Natural killer cell treated with Interleukin-12 subunit alpha and Interleukin-12 subunit beta and Interleukin-15 and Interleukin-18, amount 100 ng/mL, for 72 hours (primary cell): ENCODE results near the gene SMG9. TPM values are rescaled to one million over a fixed set of nuclear protein-coding genes. Genes with fewer than 3 reads are reported as not detected.
"Not testable (repeated sequence)": the region's sequence is repeated elsewhere in the genome, so short reads cannot be mapped to it uniquely, and the experiment has no call there.

Experiments used
- ATAC-seq, 2 donors: fragments of 150-1000 bp; cut with Tn5 transposase in 1 of 2; sonication (Bioruptor Pico), chemical (Tn5 transposase) in 1 of 2; 2 replicates each; pipeline ENCODE4 v1.10.0; 2021
- DNase-seq: peaks from one replicate; pipeline ENCODE4 v3.0.0; 2022; ENCODE audit warnings: low spot score
- H3K27ac Mint-ChIP-seq, 2 donors: 1 replicate in 1 of 2; 2 replicates in 1 of 2; pipeline ENCODE4 v1.8.0; 2022; ENCODE audit warnings: mixed read lengths in 2 of 2, mild to moderate bottlenecking in 1 of 2, moderate library complexity in 1 of 2
- H3K27me3 Mint-ChIP-seq, 2 donors: 1 replicate in 1 of 2; 2 replicates in 1 of 2; pipeline ENCODE4 v1.8.0; 2022; ENCODE audit warnings: mixed read lengths in 2 of 2
- H3K36me3 Mint-ChIP-seq: one replicate; pipeline ENCODE4 v1.8.0; 2022; ENCODE audit warnings: mixed read lengths
- H3K4me1 Mint-ChIP-seq, 2 donors: 1 replicate in 1 of 2; 2 replicates in 1 of 2; pipeline ENCODE4 v1.8.0; 2022; ENCODE audit warnings: low read depth in 2 of 2, mixed read lengths in 2 of 2, mild to moderate bottlenecking in 1 of 2
- H3K4me3 Mint-ChIP-seq: one replicate; pipeline ENCODE4 v1.8.0; 2022; ENCODE audit warnings: mixed read lengths
- H3K9me3 Mint-ChIP-seq: 2 replicates; pipeline ENCODE4 v1.8.0; 2022; ENCODE audit warnings: mixed read lengths
- total RNA-seq, 2 donors: library from RNA; stranded (reverse); gene quantifications; one replicate each; pipeline ENCODE4 v1.2.3, GENCODE V29; 2022

Gene SMG9
- total RNA-seq, 2 donors from 2014 or later: 89.4 to 103 TPM

DNA sequence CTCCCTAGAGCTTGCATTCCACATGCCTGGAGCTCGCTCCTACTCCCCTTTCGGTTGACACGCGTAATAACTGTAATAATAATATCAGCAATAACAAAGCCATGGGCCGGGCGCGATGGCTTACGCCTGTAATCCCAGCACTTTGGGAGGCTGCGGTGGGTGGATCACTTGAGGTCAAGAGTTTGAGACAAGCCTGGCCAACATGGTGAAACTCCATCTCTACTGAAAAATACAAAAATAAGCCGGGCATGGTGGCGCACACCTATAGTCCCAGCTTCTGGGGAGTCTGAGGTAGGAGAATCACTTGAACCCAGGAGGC lies 20.1 kb upstream of the SMG9 start:
- not testable (repeated sequence) for H3K9me3 Mint-ChIP-seq, H3K36me3 Mint-ChIP-seq, H3K27ac Mint-ChIP-seq, H3K4me3 Mint-ChIP-seq, ATAC-seq, DNase-seq
- peaks cover 34 to 37% of the 10 kb centered on the region in 2 donors for H3K4me1 Mint-ChIP-seq
- peaks cover 0 to 13% of the 10 kb centered on the region in 2 donors for H3K27me3 Mint-ChIP-seq

DNA sequence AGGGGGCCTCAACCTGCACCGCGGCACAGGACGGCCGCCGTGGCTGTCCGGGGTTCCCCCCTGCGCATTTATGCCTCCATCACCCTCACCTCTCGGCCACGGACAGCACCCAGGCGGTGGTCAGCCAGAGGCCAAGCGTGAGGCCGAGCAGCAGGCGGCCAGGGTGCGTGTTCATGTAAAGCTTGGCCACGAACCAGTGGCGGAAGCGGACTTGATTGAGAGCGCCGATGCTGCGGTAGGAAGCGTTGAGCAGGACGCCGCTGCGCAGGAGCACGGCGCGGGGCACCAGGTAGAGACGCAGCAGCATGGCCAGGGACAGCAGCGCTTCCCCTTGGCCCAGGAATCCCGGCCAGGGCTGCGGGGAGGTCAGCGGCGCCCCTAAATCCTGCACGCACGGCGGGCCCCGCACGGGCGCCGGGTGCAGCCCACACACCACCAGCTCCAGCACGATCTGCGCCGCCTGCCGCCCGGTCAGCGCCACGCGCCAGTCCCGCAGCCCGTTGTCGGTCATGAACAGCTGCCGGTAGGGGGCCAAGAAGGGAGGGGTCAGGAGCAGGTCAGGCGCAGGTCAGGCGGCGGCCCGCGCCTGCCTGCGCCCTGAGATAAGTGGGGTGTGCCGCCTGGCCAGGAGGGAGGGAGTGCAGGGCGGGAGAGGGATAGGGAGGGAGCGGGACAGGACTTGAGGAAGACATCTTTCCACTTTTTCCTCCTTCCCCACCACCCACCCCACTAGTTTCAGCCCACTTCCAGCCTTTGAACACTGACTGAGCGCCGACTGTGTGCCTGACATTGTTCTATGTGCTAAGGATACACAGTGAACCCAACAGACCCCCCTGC lies 19.6 kb upstream of the SMG9 start:
- no peak overlapping the region for H3K4me3 Mint-ChIP-seq
- ATAC-seq (no peak), DNase-seq (no peak)
- H3K27me3 Mint-ChIP-seq: peaks cover 0 to 10% of the 10 kb centered on the region in 2 donors
- peaks cover 6% of the 10 kb centered on the region for H3K36me3 Mint-ChIP-seq
- H3K4me1 Mint-ChIP-seq: peaks cover 29 to 33% of the 10 kb centered on the region in 2 donors
- no peak overlapping the region for H3K27ac Mint-ChIP-seq
- no peaks in the 10 kb centered on the region for H3K9me3 Mint-ChIP-seq

DNA sequence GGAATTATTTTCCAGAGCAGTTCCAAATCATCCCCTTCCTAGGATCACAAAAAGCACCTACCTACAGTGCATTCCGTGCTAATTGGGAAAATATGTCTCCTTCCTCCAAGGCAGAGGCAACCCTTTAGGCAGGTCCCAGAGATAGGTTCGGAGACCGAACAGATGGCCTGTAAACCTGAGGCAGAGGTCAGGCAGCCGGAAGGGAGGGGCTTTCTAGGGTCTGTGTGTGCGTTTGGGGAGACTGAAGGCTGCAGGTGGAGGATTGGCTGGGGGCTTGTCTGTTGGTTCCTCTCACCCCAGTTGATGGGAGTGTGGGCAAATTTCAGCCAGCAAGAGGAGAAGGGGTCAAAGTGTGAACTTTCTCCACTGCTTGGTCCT lies 19.0 kb upstream of the SMG9 start:
- DNase-seq: no peak
- Mint-ChIP-seq H3K27me3 (peaks cover 0 to 10% of the 10 kb centered on the region in 2 donors), H3K4me3 (no peak overlapping the region), H3K36me3 (peaks cover 9% of the 10 kb centered on the region), H3K9me3 (no peaks in the 10 kb centered on the region), H3K4me1 (peaks cover 29 to 32% of the 10 kb centered on the region in 2 donors), H3K27ac (no peak overlapping the region)
- no peak for ATAC-seq

DNA sequence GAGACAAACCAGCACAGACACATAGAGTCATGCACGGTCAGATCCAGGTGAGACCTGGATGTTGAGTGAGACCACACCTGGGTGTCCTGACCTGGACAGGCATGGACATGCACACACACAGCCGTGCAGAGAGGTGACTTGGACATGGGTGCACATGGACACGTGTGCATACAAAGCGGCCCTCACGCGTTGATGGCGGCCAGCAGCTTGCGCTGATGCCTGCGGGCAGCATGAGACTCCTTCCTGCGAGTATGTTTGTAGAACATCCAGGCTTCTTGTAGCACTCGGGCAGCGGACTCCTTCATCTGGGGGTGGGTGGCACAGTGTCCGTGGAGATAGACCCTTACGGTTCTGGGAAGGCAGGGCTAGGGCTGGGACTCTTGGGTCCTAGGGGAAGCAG lies 14.5 kb upstream of the SMG9 start:
- H3K4me1 Mint-ChIP-seq: peaks cover 38 to 50% of the 10 kb centered on the region in 2 donors
- no peaks in the 10 kb centered on the region for H3K9me3 Mint-ChIP-seq
- no peaks in the 10 kb centered on the region for H3K27me3 Mint-ChIP-seq
- H3K36me3 Mint-ChIP-seq: peaks cover 16% of the 10 kb centered on the region
- peak overlapping the region; percentile 69 to 99 for H3K27ac Mint-ChIP-seq
- H3K4me3 Mint-ChIP-seq: no peak overlapping the region
- ATAC-seq (no peak), DNase-seq (no peak)

DNA sequence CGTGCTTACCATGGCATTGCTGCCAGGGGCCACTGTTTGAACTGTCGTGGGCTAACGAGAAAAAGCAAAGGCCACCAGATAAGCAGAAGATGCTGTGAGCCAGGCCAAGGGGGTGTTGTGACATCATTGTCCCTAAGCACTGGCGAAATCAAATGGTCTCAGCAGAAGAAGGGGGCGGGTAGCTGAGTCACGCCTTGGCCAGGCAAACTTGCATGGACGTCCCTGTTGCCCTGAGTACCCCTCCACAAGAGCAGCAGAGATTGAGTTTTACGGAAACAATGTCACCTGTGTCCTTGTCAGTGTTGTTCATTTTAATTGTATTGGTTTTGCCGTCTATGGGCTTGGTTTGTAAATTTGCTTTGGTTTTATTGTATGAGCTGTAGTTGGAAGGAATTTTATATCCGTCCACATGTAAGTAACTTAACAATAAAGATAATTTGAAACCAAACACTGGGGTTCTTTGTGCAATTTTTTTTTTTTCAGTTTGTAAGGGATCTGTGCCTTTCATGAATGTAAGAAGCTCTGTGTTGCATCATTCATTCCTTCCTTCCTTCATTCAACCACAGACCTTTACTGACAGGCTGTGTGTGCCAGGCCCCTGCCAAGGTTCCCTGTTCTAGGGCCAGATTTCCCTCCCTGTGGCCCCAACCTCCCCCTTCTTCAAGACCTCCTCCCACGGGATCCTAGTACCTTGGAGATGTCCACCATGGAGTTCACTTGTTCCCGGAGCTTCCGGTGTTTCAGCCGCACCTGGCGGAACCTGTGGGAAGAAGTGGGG lies 13.7 kb upstream of the SMG9 start:
- Mint-ChIP-seq H3K27me3 (no peaks in the 10 kb centered on the region), H3K36me3 (peaks cover 16% of the 10 kb centered on the region), H3K4me1 (peaks cover 43 to 55% of the 10 kb centered on the region in 2 donors), H3K4me3 (no peak overlapping the region), H3K9me3 (no peaks in the 10 kb centered on the region), H3K27ac (peak overlapping the region; percentile 69 to 99)
- ATAC-seq: no peak
- DNase-seq: no peak

DNA sequence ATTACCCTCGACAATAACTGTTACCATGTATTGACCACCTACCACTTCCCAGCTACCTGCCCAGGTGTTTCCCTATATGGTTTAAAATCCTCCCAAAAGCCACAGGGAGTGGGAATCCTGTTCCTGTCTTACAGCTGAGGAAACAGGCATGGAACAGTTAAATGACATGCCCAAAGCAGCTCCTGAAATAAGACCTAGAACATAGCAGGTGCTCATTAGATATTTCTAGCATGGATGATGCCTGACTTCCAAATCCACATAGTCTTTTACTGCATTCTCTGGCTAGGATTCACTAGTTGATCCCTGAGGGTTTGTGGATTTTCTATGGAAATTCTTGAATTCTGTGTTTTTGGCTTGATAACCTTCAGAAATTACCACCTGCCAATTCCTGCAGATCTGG lies 13.1 kb upstream of the SMG9 start:
- no peak for DNase-seq
- Mint-ChIP-seq H3K9me3 (no peaks in the 10 kb centered on the region), H3K36me3 (peaks cover 16% of the 10 kb centered on the region), H3K27me3 (no peaks in the 10 kb centered on the region), H3K4me1 (peaks cover 49 to 62% of the 10 kb centered on the region in 2 donors), H3K4me3 (peak overlapping the region; percentile 6), H3K27ac (peak overlapping the region in 1 of 2 donors; percentile 99)
- no peak for ATAC-seq

DNA sequence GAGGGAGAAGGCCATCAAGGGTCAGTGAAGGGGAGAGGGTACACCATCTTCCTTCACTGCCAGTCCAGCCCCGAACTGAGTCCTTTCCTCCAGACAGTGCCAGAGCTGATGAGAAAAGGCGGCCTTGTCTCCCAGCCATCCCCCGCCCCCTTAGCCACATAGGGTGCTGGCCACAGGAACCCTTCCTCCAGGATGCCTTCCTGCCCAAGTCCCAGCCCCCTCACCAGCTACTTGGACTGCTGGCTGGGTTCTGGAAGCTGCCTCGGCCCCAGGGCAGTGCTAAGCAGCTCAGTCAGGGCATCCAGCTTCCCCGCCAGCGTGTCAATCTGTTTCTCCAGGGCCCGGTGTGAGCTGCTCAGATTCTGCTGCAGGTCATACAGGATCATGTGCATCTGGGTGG lies 12.6 kb upstream of the SMG9 start:
- ATAC-seq: no peak
- Mint-ChIP-seq H3K36me3 (peaks cover 16% of the 10 kb centered on the region), H3K4me1 (peaks cover 53 to 67% of the 10 kb centered on the region in 2 donors), H3K9me3 (no peaks in the 10 kb centered on the region), H3K4me3 (peak overlapping the region; percentile 90), H3K27me3 (no peaks in the 10 kb centered on the region), H3K27ac (peak overlapping the region; percentile 96 to 99)
- no peak for DNase-seq

DNA sequence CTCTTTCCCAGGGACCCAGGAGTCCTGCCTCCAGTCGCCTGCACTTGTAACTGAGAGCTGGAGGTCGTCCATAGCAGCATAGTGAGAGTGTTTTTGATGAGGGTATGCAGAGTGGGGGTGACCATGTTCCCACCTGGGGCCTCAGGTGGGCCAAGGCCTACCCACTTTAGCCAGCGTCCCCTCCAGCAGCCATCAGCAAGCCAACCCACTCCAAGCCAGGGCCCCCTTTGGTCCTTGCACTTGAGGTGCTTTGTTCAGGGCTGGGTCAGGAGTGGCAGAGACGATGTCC lies 11.9 kb upstream of the SMG9 start:
- peaks cover 56 to 73% of the 10 kb centered on the region in 2 donors for H3K4me1 Mint-ChIP-seq
- H3K27me3 Mint-ChIP-seq: no peaks in the 10 kb centered on the region
- DNase-seq (no peak), ATAC-seq (no peak)
- no peaks in the 10 kb centered on the region for H3K9me3 Mint-ChIP-seq
- peaks cover 16% of the 10 kb centered on the region for H3K36me3 Mint-ChIP-seq
- H3K27ac Mint-ChIP-seq: peak overlapping the region; percentile 96 to 99
- peak overlapping the region; percentile 90 for H3K4me3 Mint-ChIP-seq

DNA sequence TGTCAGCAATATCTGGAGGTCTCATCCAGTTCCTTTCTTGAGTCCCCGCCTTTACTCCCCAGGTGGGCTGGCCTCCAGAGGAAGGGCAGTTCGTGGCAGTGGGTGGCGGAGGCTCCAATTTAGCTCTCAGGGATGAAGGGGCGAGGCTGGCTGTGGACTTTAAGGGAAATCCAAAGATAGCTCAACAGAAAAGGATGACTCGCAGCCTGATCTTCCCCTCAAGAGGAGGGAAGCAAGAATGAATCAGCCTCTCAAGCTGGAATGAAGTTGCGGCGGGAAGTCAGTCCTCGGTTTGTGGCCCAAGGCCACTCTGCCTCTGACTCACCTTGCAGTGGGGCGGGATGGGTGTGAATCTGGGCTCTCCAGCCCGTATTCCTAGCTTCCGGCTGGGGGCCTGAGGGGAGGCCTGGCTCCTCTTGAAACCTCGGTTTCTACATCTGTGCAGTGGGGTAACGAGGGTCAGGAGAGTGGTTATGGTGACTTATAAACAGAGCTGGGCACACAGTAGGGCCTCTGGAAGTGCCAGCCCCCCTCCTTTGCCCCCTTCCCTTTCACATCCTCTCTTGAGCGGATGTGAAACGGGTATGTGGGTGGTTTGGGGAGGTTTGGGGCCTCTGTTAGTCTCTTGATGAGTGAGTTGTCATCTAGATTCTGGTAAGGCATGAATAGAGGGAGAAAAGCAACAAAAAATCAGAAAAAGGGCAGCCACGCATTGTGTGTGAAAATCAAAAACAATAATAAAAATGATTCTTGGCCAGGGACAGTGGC lies 10.5 kb upstream of the SMG9 start:
- Mint-ChIP-seq H3K27me3 (no peaks in the 10 kb centered on the region), H3K9me3 (no peaks in the 10 kb centered on the region)

DNA sequence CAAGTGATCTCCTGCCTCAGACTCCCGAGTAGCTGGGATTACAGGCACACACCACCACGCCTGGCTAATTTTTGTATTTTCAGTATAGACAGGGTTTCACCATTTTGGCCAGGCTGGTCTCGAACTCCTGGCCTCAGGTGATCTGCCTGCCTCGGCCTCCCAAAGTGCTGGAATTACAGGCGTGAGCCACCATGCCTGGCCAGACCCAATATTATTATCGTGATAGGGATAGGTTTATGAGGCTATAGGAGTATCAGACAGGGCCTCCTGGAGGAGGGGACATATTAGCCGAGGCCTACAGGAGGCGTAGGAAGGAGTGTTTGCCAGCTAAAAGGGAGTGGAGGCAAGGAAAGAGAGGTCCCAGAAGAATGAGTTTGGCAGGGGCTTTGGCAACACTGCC lies 9.9 kb upstream of the SMG9 start:
- Mint-ChIP-seq H3K36me3 (peaks cover 11% of the 10 kb centered on the region), H3K4me1 (peaks cover 53 to 69% of the 10 kb centered on the region in 2 donors), H3K27ac (peak overlapping the region; percentile 96 to 99), H3K4me3 (peak overlapping the region; percentile 90)
- H3K9me3 Mint-ChIP-seq, H3K27me3 Mint-ChIP-seq, ATAC-seq, DNase-seq: not testable (repeated sequence)

More for the DNA sequence above, 10.5 kb upstream of the SMG9 start:
- Mint-ChIP-seq H3K36me3 (peaks cover 14% of the 10 kb centered on the region), H3K4me3 (peak overlapping the region; percentile 90), H3K27ac (peak overlapping the region; percentile 96 to 99), H3K4me1 (peaks cover 55 to 71% of the 10 kb centered on the region in 2 donors)
- DNase-seq (peak; percentile 85), ATAC-seq (peak; percentile 86 to 91)

DNA sequence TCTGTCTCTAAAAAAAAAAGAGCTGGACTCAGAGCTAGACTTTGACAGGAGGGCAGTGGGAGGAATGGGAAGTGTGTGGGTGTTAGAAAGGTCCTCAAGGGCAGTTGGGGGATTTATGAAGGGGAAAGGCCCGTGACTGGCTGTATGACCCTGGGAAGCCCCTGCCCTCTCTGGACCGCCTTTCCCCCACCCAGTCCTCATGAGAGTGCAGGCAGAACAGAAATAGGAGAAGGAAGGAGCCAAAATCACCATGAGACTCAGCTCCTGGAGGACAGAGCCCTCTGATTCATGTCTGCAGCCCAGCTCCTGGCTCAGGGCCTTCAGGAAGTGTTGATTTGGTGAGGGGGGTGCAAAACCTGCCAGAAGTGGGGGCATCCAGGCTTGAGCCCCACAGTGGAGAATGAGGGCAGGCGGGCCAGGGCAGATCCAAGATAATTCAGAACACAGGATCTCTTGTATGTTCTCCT lies 8.7 kb upstream of the SMG9 start:
- Mint-ChIP-seq H3K36me3 (peaks cover 6% of the 10 kb centered on the region), H3K27me3 (no peaks in the 10 kb centered on the region), H3K4me3 (peak overlapping the region; percentile 71), H3K27ac (peak overlapping the region; percentile 94 to 99), H3K9me3 (no peaks in the 10 kb centered on the region), H3K4me1 (peaks cover 56 to 74% of the 10 kb centered on the region in 2 donors)
- DNase-seq (peak; percentile 78), ATAC-seq (peak in 1 of 2 donors; percentile 79)

DNA sequence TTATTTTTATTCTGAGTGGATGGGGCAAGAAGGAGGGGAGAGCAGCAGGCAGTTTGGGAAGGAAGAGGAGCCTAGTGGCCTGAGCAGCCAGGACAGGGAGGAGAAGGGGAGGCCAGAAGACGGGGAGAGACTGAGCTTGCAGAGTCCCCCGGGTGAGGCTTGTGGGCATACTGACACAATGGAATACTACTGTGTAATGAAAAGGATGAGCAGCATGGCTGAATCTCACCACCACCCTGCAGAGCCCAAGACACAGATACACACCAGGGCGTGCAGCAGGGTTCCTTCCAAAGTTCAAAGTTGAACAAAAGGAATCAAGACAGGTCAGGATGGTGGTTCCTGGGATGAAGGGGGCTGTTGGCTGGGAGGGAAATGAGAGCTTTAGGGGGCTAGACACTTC lies 8.1 kb upstream of the SMG9 start:
- Mint-ChIP-seq H3K27me3 (no peaks in the 10 kb centered on the region), H3K27ac (peak overlapping the region; percentile 94 to 99), H3K4me1 (peaks cover 58 to 73% of the 10 kb centered on the region in 2 donors), H3K9me3 (no peaks in the 10 kb centered on the region), H3K4me3 (peak overlapping the region; percentile 71), H3K36me3 (peaks cover 6% of the 10 kb centered on the region)
- DNase-seq (no peak), ATAC-seq (no peak)

DNA sequence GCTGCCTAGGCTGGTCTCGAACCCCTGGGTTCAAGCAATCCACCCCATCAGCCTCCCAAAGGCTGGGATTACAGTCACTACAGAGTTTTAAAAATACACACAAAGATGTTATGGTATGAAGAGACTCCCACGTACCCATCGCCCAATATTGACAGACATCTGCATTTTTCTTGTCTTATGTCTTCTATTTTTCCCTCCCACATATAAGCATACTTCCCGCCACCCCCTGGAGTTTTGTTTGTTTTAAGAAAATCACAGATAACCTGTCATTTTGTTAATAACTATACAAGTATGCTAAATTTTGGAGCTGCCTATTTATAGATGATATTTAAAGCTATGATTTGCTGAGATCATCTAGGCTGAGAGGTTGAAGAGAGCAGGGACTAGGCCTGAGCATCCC lies 6.2 kb upstream of the SMG9 start:
- peak overlapping the region in 1 of 2 donors; percentile 21 for H3K27ac Mint-ChIP-seq
- no peaks in the 10 kb centered on the region for H3K9me3 Mint-ChIP-seq
- no peaks in the 10 kb centered on the region for H3K27me3 Mint-ChIP-seq
- H3K4me3 Mint-ChIP-seq: no peak overlapping the region
- DNase-seq: no peak
- peaks cover 10% of the 10 kb centered on the region for H3K36me3 Mint-ChIP-seq
- no peak for ATAC-seq
- peaks cover 61 to 74% of the 10 kb centered on the region in 2 donors for H3K4me1 Mint-ChIP-seq
